GM19035 (cell line): ENCODE measurements around the gene FUS.
A peak's percentile ranks its signal among the peaks of the same experiment; 100 is the strongest.
"Not testable (repeated sequence)": the region's sequence is repeated elsewhere in the genome, so short reads cannot be mapped to it uniquely, and the experiment has no call there.

Source experiments
- ATAC-seq: cut with Tn5 transposase; IDR thresholded peaks from one replicate; pipeline ENCODE4 v1.9.1; 2021; ENCODE audit not compliant: unreplicated experiment

FUS gene

DNA sequence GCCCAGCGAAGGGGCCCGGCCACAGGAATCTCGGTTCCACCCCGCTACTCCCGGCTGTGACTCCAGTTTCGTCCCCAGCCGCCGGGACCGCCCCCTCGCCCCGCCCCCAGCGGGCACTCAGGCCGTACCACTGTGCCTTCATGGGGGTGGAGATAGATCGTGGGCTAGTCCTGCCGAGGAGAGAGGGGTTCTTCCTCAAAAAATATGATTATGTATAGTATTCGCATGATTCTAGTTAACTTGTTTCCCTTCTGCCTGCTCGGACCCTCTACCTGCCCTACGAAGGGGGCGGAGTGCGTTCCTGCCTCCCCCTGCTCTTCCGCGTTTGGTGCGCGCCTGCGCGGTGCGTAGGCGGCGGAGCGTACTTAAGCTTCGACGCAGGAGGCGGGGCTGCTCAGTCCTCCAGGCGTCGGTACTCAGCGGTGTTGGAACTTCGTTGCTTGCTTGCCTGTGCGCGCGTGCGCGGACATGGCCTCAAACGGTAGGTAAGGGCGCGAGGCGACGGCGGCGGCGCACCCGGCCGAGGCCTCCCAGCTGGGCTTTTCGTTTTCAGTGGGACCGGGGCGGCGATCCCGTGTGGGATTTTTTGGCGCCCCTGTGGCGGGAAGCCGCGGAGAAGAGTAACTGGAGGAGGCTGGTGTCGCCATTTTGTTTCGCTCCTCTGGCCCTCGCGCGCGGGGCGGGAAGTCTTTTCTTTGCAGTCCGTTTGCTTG lies at the start of gene FUS:
Gene FUS, plus strand, starts transcription at position 393 of the 713 bp plus-strand sequence. Its CDS starts 76 bp downstream, at position 469.
- ATAC-seq: peak; percentile 60

DNA sequence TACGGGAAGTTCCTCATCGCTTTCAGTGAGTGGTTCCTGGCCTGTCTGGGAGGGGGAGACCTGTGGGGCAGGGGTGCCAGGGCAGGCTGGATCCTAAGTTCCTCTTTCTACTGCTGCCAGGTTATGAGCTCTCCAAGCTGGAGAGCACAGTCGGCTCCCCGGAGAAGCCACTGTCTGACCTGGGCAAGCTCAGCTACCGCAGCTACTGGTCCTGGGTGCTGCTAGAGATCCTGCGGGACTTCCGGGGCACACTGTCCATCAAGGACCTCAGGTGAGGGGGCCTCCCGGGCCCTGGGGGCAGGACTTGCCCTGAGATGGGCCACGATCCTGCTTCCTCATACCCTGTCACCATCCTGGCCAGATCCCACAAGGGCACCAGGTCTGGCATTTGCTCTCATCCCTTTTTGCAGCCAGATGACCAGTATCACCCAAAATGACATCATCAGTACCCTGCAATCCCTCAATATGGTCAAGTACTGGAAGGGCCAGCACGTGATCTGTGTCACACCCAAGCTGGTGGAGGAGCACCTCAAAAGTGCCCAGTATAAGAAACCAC lies 49.5 kb upstream of the FUS start:
- no peak for ATAC-seq

DNA sequence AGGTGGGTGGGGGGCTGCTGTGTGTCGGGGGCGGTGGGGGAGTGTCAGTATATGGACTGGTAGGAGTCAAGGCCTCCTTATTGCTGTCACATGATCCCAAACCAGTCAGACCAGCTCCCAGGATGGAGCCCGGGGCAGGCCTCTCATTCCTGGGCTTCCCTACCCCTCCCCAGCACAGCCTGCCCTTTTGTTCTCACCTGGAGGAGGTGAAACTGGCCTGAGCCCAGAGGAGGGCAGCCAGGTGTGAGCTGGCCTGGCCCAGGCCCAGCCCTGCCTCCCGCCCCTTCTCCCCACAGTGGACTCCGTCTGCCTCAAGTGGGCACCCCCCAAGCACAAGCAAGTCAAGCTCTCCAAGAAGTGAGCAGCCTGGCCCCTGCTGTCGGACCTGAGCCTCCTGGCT lies 49.0 kb upstream of the FUS start:
- no peak for ATAC-seq

DNA sequence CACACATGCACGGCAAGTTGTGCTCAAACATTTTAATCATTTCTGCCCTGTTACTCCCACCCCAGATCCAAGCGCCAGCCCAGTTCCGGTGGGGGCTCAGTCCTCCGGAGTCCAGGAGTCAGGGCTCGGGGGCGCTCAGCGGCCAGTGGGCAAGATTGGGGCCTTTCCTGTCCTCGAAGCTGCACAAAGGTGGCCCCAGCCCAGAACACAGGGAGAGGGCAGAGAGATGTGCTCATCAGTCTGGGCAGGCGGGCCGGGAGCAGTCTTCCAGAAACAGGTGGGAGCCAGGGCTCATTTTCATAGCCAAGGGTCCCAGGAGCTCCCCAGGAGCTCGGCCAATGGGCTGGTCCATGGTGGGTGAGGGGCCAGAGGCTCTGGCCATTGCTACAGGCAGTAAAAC lies 48.5 kb upstream of the FUS start:
- ATAC-seq: no peak

DNA sequence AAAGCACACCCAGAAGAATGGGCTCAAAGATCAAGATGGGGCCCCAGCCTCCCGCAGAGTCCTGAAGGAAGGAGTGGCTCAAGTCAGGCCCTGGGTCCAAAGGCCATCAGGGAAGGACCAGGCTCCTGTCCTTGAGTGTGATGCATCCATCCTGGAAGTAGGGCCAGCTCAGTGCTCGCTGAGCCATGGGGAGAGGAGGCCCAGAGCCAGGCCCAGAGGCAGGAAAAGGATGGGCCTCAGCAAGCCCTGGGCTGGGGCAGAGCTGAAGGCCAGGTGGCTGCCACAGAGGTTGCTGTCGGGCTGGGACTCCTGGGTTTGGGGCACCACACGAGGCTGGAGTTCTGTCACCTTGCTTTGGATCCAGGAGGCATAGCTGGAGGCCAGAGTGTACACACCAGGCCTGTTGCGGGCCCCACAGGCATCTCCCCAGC lies 48.1 kb upstream of the FUS start:
- no peak for ATAC-seq

DNA sequence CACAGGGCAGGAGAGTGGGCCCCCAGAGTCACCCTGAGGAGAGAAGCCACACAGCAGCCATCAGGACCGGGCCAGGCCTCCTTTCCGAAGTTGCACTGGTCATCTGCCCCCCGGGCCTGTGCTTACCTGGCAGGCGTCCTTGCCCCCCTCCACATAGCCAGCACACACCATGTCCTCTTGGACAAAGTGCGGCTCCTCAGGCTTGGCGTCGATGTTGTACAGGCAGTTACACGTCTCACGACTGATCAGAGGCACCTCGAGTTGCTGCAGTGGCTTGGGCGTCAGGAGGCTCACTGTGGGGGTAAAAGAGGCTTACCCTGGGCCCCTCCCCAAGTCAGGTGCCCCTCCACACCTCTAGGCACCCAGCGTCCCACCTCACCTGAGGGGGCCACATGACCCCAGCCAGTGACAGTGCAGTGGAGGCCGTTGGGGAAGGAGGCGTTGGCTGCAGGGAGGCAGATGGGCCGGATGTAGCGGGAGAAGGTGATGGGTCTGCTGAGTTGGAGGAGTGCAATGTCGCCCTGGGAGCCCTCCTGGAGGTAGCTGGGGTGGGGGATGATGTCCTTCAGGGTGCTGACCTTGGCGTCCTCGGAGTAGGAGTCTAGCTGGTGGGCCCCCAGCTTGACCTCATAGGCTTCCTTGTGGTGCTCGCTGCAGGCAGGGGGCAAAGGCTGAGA lies 47.5 kb upstream of the FUS start:
- ATAC-seq: no peak

DNA sequence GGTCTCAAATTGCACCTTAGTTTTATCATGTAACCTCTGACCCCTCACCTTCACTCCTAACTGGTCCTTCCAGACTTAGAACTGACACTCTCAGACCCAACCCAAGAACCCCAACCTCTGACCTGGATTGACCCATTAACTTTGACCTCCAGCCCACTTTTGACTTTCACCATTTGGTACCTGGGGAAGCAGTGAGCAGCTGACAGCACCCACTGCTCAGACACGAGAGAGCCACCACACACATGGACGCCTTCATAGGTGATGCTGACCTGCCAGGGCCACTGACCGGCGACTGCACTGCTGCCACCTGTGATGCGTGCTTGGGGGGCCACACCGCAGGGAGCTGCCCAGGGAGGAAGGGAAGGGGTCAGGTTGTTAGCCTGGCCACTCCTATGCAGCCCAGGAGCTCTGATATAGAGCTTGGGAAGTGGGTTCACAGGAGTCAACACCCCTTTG lies 46.9 kb upstream of the FUS start:
- no peak for ATAC-seq

DNA sequence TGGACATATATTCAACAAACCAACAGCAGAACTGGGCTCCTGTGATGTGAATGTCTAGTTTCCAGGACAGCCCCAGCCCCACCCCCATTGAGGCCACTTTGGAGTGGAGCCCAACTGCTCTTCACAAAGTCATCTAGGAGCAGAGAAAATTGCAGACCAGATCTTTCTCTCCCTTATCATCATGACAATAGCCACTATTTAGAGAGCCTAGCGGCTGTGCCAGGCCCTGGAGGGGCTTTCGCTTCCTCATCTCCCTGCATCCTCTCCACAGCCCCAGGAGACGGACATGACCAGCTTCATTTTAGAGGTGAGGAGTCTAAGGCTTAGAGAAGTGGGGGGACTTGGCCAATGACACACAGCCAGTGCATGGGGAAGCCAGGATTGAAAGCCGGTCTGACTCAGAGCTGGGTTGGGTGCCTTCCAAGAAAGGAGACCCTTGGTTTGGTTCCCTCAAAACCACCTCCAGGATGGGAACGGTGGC lies 45.8 kb upstream of the FUS start:
- ATAC-seq: no peak

DNA sequence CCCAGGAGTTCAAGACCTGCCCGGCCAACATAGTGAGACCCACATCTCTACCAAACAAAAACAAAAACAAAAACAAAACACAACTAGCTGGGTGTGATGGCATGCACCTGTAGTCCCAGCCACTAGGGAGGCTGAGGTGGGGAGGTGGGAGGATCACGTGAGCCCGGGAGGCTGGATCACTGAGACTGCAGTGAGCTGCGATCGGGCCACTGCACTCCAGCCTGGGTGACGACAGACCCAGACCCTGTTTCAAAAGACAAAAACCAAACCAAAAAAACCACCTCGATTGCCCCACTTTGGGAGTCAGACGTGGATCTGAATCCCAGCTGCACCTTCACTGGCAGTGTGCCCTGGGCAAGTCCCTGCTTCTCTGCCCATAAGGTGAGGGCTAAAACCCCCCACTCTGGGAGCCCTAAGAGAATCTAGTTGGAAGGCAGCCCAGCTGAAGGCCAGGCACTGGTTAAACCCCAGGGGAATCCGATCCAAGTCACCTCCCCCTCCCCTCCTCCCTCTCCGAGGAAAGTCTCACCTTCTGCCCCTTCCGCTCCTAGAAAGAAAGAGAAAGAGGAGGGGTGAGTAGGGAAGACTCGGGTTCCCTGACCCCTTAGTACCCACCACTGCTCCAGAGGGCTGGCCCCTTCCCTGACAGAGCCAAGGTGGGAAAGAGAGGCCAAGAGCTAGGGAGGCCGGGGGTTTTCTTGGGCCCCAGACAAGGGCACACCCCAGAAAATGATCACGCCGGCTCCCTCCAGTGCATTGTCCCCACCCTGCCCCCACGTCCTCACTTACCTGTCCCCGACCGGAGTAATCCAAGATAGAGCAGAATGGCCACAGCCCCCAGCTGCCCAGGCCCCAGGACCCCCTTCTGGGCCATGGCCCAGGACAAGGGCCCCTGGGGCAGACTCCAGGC lies 45.1 kb upstream of the FUS start:
- ATAC-seq: no peak

DNA sequence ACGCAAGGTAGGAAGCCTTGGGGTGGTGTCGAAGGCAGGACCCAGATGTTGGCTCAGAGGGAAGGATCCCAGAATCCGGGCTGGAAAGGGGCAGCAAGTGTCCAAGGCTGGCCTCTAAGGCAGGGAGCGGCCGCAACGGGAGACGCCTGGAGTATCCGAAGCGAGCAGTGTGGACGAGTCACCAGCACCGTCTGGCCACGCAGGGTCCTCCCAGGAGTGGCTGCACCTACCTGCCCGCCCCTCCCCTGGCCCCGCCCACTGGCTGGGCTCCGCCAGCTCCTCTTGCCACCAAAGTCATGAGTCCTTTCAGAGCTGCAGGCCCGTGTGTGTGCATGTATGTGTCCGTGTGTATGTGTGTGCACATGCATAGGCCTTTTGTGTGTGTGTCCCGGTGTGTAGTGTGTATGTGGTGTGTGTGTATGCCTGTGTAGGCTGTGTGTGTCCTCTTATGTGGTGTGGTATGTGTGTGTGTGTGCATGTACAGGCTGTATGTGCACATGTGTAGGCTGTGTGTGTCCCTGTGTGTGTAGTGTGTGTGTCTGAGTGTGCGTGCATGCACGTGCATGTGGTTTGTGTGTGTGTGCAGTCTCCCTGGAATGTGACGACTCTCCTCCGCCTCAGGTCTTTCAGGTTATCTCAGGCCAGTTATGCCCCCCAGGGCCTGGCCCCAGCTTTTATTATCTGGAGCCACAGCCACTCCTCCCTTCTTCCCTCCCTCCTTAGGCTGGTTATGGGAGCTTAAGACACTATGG lies 44.2 kb upstream of the FUS start, which contains the start of gene PRSS8:
Gene PRSS8, minus strand, starts transcription at position 193 of the 752 bp plus-strand sequence. CDS start 229 bp downstream, outside the sequence.
- ATAC-seq: no peak

DNA sequence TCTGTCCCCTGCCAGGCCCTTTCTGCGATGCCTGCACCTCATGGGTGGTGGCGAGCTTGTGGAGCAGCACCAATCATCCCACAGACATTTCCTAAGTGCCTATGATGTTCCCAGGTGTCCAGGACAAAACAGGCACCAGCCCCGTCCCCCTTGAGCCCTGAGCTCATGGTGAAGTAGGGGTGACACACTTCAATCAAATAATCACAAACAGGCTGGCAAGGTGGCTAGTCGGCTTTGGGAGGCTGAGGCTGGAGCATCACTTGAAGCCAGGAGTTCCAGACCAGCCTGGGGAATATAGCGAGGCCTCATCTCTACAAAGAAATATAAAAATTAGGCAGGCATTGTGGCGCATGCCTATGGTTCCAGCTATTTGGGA lies 43.7 kb upstream of the FUS start:
- ATAC-seq: no peak

DNA sequence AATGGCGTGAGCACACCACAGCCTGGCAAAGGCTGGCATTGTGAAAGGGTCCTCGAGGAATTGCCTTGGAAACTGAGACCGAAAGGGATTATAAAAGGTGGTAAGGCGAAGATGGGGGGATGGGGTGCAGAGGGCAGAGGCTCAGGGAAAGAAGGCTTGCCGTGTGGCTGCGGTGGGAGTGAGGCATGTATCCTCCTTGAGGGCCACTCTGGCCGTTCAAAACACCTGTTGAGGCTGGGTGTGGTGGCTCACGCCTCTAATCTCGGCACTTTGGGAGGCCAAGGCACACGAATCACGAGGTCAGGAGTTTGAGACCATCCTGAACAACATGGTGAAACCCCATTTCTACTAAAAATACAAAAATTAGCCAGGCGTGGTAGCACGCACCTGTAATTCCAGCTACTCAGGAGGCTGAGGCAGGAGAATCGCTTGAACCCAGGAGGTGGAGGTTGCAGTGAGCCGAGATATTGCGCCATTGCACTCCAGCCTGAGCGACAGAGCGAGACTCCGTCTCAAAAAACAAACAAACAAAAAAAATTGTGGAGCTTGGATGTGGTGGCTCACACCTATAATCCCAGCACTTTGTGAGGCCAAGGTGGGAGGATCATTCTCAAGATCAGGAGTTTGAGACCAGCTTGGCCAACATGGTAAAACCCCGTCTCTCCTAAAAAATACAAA lies 43.0 kb upstream of the FUS start:
- not testable (repeated sequence) for ATAC-seq

DNA sequence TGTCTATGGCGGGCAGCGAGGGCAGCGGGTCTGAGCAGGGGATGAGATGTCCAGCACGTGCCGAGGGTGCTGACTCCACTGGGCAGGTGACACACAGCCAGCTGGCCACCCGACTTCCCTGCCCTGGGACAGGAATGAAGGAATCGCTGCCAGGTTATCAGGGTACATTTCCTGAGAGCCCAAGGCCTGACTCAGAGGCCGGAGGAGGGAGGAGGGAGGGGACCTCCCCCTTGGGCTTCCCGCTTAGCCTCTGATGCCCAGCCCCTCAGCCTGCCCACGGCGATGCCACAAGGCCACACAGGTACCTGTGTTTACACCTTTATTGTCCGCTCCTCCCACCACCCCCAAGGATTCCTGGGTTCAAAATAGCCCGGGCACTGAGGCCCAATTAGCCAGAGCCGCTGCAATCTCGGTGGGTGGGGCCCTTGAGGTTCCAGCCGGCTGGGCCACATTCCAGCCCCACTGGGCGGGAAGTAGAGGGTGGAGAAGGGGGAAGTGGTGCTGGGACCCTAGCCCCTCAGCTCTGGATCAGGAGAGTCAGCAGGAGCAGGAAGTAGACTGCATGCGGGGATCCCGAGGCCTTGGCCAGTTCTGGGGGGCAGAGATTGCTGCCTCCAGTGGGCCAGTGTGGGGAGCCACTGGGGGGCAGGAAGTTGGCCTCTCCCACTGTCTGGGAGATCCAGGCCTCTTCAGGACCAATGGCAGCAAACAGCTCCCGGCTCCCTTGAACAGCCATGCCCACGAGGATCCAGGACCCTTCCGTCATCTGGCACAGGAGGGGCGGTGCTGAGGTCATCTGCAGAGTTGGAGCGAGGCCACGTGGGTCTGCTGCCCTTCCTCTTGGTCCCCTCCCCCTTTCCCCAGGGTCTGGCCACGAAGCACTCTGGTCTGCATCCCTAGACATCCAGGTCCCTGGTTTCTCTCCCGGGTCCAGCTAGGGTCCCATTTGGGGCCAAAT lies 41.0 kb upstream of the FUS start:
- no peak for ATAC-seq

DNA sequence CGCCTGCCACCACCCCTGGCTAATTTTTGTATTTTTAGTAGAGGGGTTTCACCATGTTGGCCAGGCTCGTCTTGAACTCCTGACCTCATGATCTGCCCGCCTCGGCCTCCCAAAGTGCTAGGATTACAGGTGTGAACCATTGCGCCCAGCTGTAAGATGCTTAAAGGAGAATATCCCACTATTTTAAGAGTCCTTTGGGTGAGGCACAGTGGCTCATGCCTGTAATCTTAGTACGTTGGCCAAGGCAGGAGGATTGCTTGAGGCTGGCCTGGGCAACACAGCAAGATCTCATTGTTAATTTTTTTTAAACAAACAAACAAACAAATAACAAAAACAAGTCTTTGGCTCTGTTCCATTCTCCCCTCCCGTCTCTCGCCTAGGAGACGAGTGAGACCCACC lies 38.9 kb upstream of the FUS start:
- not testable (repeated sequence) for ATAC-seq

DNA sequence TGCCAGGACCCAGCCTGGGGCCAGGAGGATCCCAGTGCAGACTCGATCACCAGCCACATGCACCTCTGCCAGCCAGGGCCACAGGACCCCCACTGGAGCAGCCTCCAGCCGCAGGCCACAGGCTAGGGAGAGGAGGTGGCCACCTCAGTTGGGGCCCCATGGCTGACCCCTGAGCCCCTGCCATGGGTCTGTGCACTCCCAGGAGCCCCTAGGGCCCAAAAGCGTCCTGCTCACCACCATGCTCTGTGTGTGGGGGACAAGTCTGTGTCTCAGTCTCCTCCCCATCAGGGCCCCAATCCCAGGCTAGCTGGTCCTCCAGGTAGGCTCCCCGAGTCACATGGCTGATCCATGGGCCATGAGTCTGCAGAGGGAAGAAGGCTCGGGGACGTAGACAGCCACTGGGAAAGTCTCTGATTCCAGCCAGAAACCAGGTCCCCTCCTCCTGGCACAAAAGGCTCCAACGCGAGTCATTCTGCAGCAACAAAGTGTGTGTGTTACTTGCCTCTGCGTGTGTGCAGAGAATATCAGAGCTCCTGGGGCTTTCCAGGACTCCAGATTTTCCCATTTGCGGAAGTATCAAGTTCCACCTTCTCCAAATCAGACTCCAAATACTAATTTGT lies 38.3 kb upstream of the FUS start:
- ATAC-seq: no peak

DNA sequence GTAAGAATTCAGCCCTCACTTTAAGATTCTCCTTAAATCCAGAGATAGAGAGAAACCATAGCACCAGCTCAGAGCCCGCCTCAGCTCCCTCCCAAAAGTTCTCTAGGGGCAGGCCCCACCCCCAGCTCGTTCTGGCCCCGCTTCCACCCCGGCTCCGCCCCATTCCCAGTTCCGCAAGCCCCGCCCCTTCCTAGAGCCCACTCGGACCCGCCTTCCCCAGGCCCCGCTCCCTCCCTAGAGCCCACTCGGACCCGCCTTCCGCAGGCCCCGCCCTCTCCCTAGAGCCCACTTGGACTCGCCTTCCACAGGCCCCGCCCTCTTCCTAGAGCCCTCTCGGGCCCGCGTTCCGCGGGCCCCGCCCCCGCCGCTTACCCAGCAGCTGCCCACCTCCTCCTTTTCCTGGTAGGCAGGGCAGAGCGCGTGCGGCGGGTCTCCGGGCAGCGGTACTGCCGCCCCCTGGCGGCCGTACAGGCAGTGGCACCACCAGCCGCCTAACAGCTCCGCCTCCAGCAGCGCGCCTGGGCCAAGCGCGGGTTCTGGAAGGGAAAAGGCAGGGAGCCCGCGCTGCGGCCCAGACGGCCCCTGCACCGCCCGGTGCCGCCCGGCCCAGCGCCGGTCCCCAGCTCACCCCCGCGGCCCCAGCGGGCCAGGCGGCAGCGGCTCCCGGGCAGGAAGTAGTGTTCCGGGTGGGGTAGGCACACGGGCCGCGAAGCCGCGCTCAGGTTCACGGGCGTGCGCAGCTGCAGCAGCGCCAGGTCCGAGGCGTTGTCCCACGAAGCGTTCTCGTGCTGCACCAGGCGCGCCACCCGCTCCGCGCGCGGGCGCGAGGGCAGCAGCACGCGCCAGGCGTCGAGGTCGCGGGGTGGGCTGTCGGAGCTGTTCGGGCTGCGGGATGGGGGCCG lies 37.6 kb upstream of the FUS start:
- peak; percentile 90 for ATAC-seq
